ENCODE data around the gene GABARAP. TPM values are rescaled to one million over a fixed set of nuclear protein-coding genes. Genes with fewer than 3 reads are reported as not detected.
A peak's percentile ranks its signal among the peaks of the same experiment; 100 is the strongest.

Gene GABARAP
- total RNA-seq (2013; cell fraction: nucleolus; rRNA removed) = 11.4 and 13.4 TPM in 2 replicates
- 127 and 134 TPM in 2 replicates for total RNA-seq (2014; rRNA removed)
- 157 and 164 TPM in 2 replicates for total RNA-seq (2014; rRNA removed; fragmentation: Illumina TruSeq; extraction: Trizol)
- 256 and 259 TPM in 2 replicates for total RNA-seq (2021)
- 230 TPM for polyA plus RNA-seq (2011; ENCODE audit: low read depth)
- 187 and 223 TPM in 2 replicates for polyA plus RNA-seq (2011; rRNA removed)
- 230 and 389 TPM in 2 replicates for polyA plus RNA-seq (2011; cell fraction: cytosol; rRNA removed)
- 97.8 and 122 TPM in 2 replicates for polyA plus RNA-seq (2011; cell fraction: nucleus; rRNA removed)
- polyA plus RNA-seq (2012) = 348 and 349 TPM in 2 replicates
- polyA plus RNA-seq (2014; fragmentation: Illumina TruSeq; extraction: Trizol) = 613 and 739 TPM in 2 replicates
- 100 to 1,000 TPM; 314 to 340 TPM for polyA plus RNA-seq (2014; fragmentation: Nextera tagmentation; extraction: Ambion mirVana)
- 236 and 238 TPM in 2 replicates for polyA plus RNA-seq (2014; rRNA removed)
- 100 to 1,000 TPM; 433 to 444 TPM for polyA plus RNA-seq (2016; fragmentation: Nextera tagmentation; extraction: Ambion mirVana)
- polyA minus RNA-seq (2011; rRNA and poly(A)+ RNA removed) = 144 and 161 TPM in 2 replicates
- 52.9 and 65.4 TPM in 2 replicates for polyA minus RNA-seq (2011; cell fraction: cytosol; rRNA and poly(A)+ RNA removed)
- 29.0 and 33.7 TPM in 2 replicates for polyA minus RNA-seq (2011; cell fraction: nucleus; rRNA and poly(A)+ RNA removed)
- percentile 81 among the genes with signal in this experiment for Bru-seq, nascent RNA
- BruChase-seq, experiment 1, labeled RNA remaining after a 6-hour chase = percentile 91 among the genes with signal in this experiment
- BruChase-seq, experiment 2, labeled RNA remaining after a 2-hour chase = percentile 83 among the genes with signal in this experiment
- long read RNA-seq, experiment 1, transcript GABARAP-201 (4 exons, 1,634 nt) = major isoform, 78 of 81 reads
- long read RNA-seq, experiment 1, partial matches to known transcripts = 0 of 81 reads
- long read RNA-seq, experiment 1, other reads (novel, unspliced or antisense) = 2 of 81 reads
- long read RNA-seq, experiment 2, transcript GABARAP-201 (4 exons, 1,634 nt) = major isoform, 78 of 83 reads
- long read RNA-seq, experiment 2, partial matches to known transcripts = 0 of 83 reads
- long read RNA-seq, experiment 2, other reads (novel, unspliced or antisense) = 3 of 83 reads

DNA sequence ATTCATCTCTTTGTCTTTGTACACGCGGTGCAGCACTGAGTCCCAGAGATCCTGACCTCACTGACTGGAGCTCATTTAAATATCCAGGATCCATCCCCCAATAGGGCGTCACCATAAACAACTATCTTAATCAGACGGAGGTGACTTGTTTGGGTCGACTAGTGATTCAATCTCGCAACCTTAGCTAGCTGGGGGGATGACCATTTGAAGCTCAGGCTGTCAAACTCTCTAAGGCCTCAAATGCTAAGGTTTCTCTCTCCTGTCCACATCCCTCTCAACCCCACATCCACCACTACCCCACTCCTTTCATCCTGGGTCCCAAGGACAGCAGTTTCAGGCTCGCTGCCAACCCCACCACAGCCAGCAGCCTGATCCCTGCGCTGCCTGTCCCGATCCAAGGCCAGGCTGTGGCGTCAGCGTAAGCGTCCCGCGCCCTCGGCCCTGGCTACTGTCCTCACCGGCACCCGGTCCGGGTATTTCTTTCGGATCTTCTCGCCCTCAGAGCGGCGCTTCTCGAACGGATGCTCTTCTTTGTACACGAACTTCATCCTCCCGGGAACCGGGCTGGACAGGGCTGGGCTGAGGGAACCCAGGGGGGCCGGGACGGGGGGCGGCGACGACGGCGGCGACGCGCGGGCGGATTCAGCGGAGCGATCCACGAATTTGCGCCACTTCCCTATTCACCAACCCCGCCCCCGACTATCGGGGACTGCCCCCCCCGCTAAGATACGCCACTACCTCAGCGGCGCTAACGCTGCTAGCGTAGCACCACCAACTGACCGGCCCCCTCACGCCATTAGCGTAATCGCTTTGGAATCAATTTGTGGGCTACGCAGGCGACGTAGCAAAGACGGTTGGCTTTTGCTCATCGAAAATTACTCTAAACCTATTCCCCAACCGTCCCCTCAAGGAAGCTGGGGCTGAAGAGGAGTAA, at the start of gene GABARAP:
GABARAP (minus strand) TSS at position 667 of the 934 bp plus-strand sequence; CDS start at position 548, 119 bp downstream.
- RAD21 ChIA-PET (ENCODE audit: unreplicated experiment) = interaction anchor here (1.0 to 6.3 kb wide), 7 partner anchors 7 to 109 kb away, joined by 3 to 51 read pairs (median 7); partner anchors contain the start of genes ACADVL, ACAP1, CTDNEP1 and DLG4
- SMC1A ChIA-PET (ENCODE audit: uncharacterized antibody, unreplicated experiment) = interaction anchor here (1.0 to 4.3 kb wide), 6 partner anchors 8 to 343 kb away, joined by 3 to 34 read pairs (median 4); partner anchors contain the start of genes ACADVL, ACAP1, CTDNEP1 and DLG4
- H3K27me3 ChIP-seq (replicated peaks in 1 of 2; ENCODE audit: control insufficient read depth in 2 of 2, insufficient read depth in 2 of 2, low read length in 1 of 2) = no peaks in the 10 kb centered on the region
- H3K9me3 ChIP-seq (replicated peaks; ENCODE audit: control insufficient read depth, insufficient read depth, low read length) = no peaks in the 10 kb centered on the region
- in situ Hi-C loops (cut with MboI) (no loop called here), intact Hi-C loops (cut with micrococcal nuclease; ENCODE audit: unreplicated experiment) (loop anchor here (1.0 to 5.0 kb wide), 2 partner anchors 8 to 65 kb away; partner anchors contain the start of gene EIF5A)
- CTCF ChIA-PET = interaction anchor here (0.7 to 6.0 kb wide), 8 partner anchors 8 to 196 kb away, joined by 3 to 70 read pairs (median 4); partner anchors contain the start of genes ACADVL and DLG4
- peak within 1 kb of the TSS; percentile 94 for H3K4me2 ChIP-seq (ENCODE audit: control insufficient read depth, insufficient read depth)
- BruUV-seq (replicated peaks) = no TSS peak
- peak within 1 kb of the TSS; percentile 83 for H3K4me3 ChIP-seq
- ATAC-seq (peak; percentile 39), DNase-seq (ENCODE audit: low read depth, low spot score) (peak; percentile 60), FAIRE-seq (no peak)
- H4K20me1 ChIP-seq (ENCODE audit: control insufficient read depth, insufficient read depth) = no peaks in the 10 kb centered on the region
- H3K36me3 ChIP-seq (ENCODE audit: control insufficient read depth in 2 of 2, insufficient read depth in 2 of 2, low read length in 1 of 2) = peaks cover 10 to 18% of the 10 kb centered on the region in 2 experiments; a peak in 3 of 4 replicates
- H3K79me2 ChIP-seq (ENCODE audit: control insufficient read depth, insufficient read depth, low read length) = peaks cover 45% of the 10 kb centered on the region
- H3K27ac ChIP-seq (ENCODE audit: control insufficient read depth, insufficient read depth) = peak within 1 kb of the TSS; percentile 67
- POLR2A ChIA-PET = interaction anchor here (0.5 to 7.3 kb wide), 12 partner anchors 8 to 203 kb away, joined by 3 to 99 read pairs (median 4); partner anchors contain the start of genes ACADVL, CTDNEP1, DLG4 and DVL2
- peak within 1 kb of the TSS; percentile 73 for H2AFZ ChIP-seq (ENCODE audit: control insufficient read depth, low read depth, low read length)
- peak within 1 kb of the TSS; percentile 93 for H3K9ac ChIP-seq (ENCODE audit: control insufficient read depth, insufficient read depth, low read length)
- H3K4me1 ChIP-seq (ENCODE audit: control insufficient read depth, insufficient read depth, low read length) = peaks cover 16% of the 10 kb centered on the region
- 1% methylated on average over 61 of the region's 62 CpGs for WGBS (ENCODE audit: insufficient coverage, insufficient replicate concordance, low lambda C conversion rate, missing lambda C conversion rate)
- no peak for TF ChIP-seq HDAC2 (IDR thresholded peaks at IDR 0.05)
- TF ChIP-seq, protein P1, sequence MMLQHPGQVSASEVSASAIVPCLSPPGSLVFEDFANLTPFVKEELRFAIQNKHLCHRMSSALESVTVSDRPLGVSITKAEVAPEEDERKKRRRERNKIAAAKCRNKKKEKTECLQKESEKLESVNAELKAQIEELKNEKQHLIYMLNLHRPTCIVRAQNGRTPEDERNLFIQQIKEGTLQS (IDR thresholded peaks at IDR 0.05; ENCODE audit: borderline replicate concordance, extremely low read depth, low read depth, low read length) = 0 out of 2 replicates have a peak, but pooled peaks have one; percentile 22
- peak; percentile 71; the same call in 1 of the 2 replicates for TF ChIP-seq GATAD2B (conservative IDR thresholded peaks at IDR 0.05; ENCODE audit: low read depth)
- TF ChIP-seq, protein P2, sequence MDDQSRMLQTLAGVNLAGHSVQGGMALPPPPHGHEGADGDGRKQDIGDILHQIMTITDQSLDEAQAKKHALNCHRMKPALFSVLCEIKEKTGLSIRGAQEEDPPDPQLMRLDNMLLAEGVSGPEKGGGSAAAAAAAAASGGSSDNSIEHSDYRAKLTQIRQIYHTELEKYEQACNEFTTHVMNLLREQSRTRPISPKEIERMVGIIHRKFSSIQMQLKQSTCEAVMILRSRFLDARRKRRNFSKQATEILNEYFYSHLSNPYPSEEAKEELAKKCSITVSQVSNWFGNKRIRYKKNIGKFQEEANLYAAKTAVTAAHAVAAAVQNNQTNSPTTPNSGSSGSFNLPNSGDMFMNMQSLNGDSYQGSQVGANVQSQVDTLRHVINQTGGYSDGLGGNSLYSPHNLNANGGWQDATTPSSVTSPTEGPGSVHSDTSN (IDR thresholded peaks at IDR 0.05; ENCODE audit: insufficient replicate concordance, low read depth, low read length) = peak; percentile 7
- TF ChIP-seq, protein P3, sequence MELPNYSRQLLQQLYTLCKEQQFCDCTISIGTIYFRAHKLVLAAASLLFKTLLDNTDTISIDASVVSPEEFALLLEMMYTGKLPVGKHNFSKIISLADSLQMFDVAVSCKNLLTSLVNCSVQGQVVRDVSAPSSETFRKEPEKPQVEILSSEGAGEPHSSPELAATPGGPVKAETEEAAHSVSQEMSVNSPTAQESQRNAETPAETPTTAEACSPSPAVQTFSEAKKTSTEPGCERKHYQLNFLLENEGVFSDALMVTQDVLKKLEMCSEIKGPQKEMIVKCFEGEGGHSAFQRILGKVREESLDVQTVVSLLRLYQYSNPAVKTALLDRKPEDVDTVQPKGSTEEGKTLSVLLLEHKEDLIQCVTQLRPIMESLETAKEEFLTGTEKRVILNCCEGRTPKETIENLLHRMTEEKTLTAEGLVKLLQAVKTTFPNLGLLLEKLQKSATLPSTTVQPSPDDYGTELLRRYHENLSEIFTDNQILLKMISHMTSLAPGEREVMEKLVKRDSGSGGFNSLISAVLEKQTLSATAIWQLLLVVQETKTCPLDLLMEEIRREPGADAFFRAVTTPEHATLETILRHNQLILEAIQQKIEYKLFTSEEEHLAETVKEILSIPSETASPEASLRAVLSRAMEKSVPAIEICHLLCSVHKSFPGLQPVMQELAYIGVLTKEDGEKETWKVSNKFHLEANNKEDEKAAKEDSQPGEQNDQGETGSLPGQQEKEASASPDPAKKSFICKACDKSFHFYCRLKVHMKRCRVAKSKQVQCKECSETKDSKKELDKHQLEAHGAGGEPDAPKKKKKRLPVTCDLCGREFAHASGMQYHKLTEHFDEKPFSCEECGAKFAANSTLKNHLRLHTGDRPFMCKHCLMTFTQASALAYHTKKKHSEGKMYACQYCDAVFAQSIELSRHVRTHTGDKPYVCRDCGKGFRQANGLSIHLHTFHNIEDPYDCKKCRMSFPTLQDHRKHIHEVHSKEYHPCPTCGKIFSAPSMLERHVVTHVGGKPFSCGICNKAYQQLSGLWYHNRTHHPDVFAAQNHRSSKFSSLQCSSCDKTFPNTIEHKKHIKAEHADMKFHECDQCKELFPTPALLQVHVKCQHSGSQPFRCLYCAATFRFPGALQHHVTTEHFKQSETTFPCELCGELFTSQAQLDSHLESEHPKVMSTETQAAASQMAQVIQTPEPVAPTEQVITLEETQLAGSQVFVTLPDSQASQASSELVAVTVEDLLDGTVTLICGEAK (IDR thresholded peaks at IDR 0.05; ENCODE audit: borderline replicate concordance) = 0 out of 2 replicates have a peak, but pooled peaks have one; percentile 4
- TF ChIP-seq, protein P4, sequence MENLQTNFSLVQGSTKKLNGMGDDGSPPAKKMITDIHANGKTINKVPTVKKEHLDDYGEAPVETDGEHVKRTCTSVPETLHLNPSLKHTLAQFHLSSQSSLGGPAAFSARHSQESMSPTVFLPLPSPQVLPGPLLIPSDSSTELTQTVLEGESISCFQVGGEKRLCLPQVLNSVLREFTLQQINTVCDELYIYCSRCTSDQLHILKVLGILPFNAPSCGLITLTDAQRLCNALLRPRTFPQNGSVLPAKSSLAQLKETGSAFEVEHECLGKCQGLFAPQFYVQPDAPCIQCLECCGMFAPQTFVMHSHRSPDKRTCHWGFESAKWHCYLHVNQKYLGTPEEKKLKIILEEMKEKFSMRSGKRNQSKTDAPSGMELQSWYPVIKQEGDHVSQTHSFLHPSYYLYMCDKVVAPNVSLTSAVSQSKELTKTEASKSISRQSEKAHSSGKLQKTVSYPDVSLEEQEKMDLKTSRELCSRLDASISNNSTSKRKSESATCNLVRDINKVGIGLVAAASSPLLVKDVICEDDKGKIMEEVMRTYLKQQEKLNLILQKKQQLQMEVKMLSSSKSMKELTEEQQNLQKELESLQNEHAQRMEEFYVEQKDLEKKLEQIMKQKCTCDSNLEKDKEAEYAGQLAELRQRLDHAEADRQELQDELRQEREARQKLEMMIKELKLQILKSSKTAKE (IDR thresholded peaks at IDR 0.05; ENCODE audit: low read depth, poor library complexity, severe bottlenecking) = no peak
- peak; percentile 19 to 58; a peak in 3 of 4 replicates for TF ChIP-seq IKZF2 (IDR thresholded peaks at IDR 0.05)

Data from GM12878 (cell line).